Measurements from ENCODE around the gene ALDOB. TPM values are rescaled to one million over a fixed set of nuclear protein-coding genes. Genes with fewer than 3 reads are reported as not detected.

ALDOB gene
- total and polyA plus RNA-seq, 2 of the 13 experiments (the other 11 are each of a cell fraction or from before 2014, with no cell fraction given): 0.29 to 0.97 TPM

DNA sequence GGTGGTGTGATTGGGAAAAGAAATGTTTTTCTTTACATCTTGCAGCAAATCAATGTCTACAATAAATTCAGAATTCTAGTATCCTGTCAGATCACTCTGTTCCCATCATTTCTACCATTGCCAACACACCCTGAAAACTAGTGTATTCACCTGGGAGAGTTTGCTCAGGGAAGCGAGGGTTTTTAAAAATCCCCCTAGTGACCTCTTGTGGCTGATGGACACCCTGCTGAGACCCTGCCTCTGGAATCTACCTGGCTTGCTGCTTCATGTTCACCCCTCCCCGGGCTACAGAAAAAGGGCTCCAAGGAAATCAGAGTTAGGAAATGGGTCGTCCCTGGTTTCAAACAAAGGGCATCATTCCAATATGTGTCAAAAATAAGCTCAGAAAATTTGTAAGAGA is 21.4 kb upstream of the ALDOB start (continued):
- TF ChIP-seq MIXL1 (CRISPR knock-in tag; IDR thresholded peaks at IDR 0.05) (0 out of 2 replicates have a peak, but pooled peaks have one; percentile 33), MEF2D (CRISPR knock-in tag; IDR thresholded peaks at IDR 0.05) (peak; percentile 45; the same call in 1 of the 2 replicates), AKAP8 (CRISPR knock-in tag; IDR thresholded peaks at IDR 0.05) (no peak), SRSF1 (optimal IDR thresholded peaks at IDR 0.05; ENCODE audit: low read depth, low read length) (no peak), HOXD1 (CRISPR knock-in tag; IDR thresholded peaks at IDR 0.05) (no peak), ATF7-NPFF (CRISPR knock-in tag; IDR thresholded peaks at IDR 0.05; ENCODE audit: low read depth) (no peak), CHD2 (IDR thresholded peaks at IDR 0.05; ENCODE audit: low read depth, low read length) (no peak), ZNF672 (CRISPR knock-in tag; IDR thresholded peaks at IDR 0.05) (no peak), MAFG (CRISPR knock-in tag; IDR thresholded peaks at IDR 0.05) (no peak), ERF (CRISPR knock-in tag; IDR thresholded peaks at IDR 0.05) (0 out of 2 replicates have a peak, but pooled peaks have one; percentile 36), ZSCAN22 (CRISPR knock-in tag; IDR thresholded peaks at IDR 0.05) (no peak), IRX3 (CRISPR knock-in tag; IDR thresholded peaks at IDR 0.05; ENCODE audit: borderline replicate concordance, low read depth) (no peak), RFXANK (CRISPR knock-in tag; IDR thresholded peaks at IDR 0.05) (no peak), GPN1 (CRISPR knock-in tag; IDR thresholded peaks at IDR 0.05; ENCODE audit: borderline replicate concordance) (no peak), SALL1 (CRISPR knock-in tag; IDR thresholded peaks at IDR 0.05) (peak; percentile 30; the same call in 1 of the 2 replicates), ZFYVE20 (CRISPR knock-in tag; IDR thresholded peaks at IDR 0.05; ENCODE audit: borderline replicate concordance, low read depth) (no peak)
- TF ChIP-seq, protein P1, sequence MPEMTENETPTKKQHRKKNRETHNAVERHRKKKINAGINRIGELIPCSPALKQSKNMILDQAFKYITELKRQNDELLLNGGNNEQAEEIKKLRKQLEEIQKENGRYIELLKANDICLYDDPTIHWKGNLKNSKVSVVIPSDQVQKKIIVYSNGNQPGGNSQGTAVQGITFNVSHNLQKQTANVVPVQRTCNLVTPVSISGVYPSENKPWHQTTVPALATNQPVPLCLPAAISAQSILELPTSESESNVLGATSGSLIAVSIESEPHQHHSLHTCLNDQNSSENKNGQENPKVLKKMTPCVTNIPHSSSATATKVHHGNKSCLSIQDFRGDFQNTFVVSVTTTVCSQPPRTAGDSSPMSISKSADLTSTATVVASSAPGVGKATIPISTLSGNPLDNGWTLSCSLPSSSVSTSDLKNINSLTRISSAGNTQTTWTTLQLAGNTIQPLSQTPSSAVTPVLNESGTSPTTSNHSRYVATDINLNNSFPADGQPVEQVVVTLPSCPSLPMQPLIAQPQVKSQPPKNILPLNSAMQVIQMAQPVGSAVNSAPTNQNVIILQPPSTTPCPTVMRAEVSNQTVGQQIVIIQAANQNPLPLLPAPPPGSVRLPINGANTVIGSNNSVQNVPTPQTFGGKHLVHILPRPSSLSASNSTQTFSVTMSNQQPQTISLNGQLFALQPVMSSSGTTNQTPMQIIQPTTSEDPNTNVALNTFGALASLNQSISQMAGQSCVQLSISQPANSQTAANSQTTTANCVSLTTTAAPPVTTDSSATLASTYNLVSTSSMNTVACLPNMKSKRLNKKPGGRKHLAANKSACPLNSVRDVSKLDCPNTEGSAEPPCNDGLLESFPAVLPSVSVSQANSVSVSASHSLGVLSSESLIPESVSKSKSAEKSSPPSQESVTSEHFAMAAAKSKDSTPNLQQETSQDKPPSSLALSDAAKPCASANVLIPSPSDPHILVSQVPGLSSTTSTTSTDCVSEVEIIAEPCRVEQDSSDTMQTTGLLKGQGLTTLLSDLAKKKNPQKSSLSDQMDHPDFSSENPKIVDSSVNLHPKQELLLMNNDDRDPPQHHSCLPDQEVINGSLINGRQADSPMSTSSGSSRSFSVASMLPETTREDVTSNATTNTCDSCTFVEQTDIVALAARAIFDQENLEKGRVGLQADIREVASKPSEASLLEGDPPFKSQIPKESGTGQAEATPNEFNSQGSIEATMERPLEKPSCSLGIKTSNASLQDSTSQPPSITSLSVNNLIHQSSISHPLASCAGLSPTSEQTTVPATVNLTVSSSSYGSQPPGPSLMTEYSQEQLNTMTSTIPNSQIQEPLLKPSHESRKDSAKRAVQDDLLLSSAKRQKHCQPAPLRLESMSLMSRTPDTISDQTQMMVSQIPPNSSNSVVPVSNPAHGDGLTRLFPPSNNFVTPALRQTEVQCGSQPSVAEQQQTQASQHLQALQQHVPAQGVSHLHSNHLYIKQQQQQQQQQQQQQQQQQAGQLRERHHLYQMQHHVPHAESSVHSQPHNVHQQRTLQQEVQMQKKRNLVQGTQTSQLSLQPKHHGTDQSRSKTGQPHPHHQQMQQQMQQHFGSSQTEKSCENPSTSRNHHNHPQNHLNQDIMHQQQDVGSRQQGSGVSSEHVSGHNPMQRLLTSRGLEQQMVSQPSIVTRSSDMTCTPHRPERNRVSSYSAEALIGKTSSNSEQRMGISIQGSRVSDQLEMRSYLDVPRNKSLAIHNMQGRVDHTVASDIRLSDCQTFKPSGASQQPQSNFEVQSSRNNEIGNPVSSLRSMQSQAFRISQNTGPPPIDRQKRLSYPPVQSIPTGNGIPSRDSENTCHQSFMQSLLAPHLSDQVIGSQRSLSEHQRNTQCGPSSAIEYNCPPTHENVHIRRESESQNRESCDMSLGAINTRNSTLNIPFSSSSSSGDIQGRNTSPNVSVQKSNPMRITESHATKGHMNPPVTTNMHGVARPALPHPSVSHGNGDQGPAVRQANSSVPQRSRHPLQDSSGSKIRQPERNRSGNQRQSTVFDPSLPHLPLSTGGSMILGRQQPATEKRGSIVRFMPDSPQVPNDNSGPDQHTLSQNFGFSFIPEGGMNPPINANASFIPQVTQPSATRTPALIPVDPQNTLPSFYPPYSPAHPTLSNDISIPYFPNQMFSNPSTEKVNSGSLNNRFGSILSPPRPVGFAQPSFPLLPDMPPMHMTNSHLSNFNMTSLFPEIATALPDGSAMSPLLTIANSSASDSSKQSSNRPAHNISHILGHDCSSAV (CRISPR knock-in tag; IDR thresholded peaks at IDR 0.05; ENCODE audit: borderline replicate concordance): no peak
- TF ChIP-seq, protein P2, sequence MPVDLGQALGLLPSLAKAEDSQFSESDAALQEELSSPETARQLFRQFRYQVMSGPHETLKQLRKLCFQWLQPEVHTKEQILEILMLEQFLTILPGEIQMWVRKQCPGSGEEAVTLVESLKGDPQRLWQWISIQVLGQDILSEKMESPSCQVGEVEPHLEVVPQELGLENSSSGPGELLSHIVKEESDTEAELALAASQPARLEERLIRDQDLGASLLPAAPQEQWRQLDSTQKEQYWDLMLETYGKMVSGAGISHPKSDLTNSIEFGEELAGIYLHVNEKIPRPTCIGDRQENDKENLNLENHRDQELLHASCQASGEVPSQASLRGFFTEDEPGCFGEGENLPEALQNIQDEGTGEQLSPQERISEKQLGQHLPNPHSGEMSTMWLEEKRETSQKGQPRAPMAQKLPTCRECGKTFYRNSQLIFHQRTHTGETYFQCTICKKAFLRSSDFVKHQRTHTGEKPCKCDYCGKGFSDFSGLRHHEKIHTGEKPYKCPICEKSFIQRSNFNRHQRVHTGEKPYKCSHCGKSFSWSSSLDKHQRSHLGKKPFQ (CRISPR knock-in tag; IDR thresholded peaks at IDR 0.05; ENCODE audit: insufficient replicate concordance): no peak
- TF ChIP-seq, protein P3, sequence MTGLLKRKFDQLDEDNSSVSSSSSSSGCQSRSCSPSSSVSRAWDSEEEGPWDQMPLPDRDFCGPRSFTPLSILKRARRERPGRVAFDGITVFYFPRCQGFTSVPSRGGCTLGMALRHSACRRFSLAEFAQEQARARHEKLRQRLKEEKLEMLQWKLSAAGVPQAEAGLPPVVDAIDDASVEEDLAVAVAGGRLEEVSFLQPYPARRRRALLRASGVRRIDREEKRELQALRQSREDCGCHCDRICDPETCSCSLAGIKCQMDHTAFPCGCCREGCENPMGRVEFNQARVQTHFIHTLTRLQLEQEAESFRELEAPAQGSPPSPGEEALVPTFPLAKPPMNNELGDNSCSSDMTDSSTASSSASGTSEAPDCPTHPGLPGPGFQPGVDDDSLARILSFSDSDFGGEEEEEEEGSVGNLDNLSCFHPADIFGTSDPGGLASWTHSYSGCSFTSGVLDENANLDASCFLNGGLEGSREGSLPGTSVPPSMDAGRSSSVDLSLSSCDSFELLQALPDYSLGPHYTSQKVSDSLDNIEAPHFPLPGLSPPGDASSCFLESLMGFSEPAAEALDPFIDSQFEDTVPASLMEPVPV (CRISPR knock-in tag; IDR thresholded peaks at IDR 0.05): no peak
- TF ChIP-seq, protein P4, sequence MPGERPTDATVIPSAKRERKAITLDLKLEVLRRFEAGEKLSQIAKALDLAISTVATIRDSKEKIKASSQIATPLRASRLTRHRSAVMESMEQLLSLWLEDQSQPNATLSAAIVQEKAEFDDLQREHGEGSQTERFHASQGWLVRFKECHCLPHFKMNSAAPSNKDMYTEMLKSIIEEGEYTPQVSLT (CRISPR knock-in tag; IDR thresholded peaks at IDR 0.05; ENCODE audit: borderline replicate concordance, low read depth): no peak
